HepG2 (cell line): ENCODE measurements around the gene CC2D1B. TPM values are rescaled to one million over a fixed set of nuclear protein-coding genes. Genes with fewer than 3 reads are reported as not detected.

Experiments
- ARID2 ChIP-seq: sonication (generic); formaldehyde crosslinking; IDR thresholded peaks from 2 replicates; pipeline ENCODE4 v1.8.1; 2022; ENCODE audit warnings: mild to moderate bottlenecking, missing genetic modification reagents, borderline replicate concordance
- ELF4 ChIP-seq: sonication (generic); formaldehyde crosslinking; IDR thresholded peaks from 2 replicates; pipeline ENCODE4 v1.5.0; 2020; ENCODE audit warnings: missing genetic modification reagents, mild to moderate bottlenecking, moderate library complexity, borderline replicate concordance
- ESRRA ChIP-seq: sonication (generic); formaldehyde crosslinking; IDR thresholded peaks from 2 replicates; pipeline ENCODE4 v1.5.1; 2020; ENCODE audit warnings: mild to moderate bottlenecking, low read depth, missing genetic modification reagents
- JUN ChIP-seq: sonication (generic); formaldehyde crosslinking; IDR thresholded peaks from 2 replicates; pipeline ENCODE4 v1.4.0; 2020; ENCODE audit warnings: mild to moderate bottlenecking, missing genetic modification reagents
- RELA ChIP-seq: sonication (generic); formaldehyde crosslinking; IDR thresholded peaks from 2 replicates; pipeline ENCODE4 v1.4.0; 2020; ENCODE audit warnings: missing genetic modification reagents
- SP4 ChIP-seq: sonication (generic); formaldehyde crosslinking; IDR thresholded peaks from 2 replicates; pipeline ENCODE4 v1.8.1; 2023; ENCODE audit warnings: mild to moderate bottlenecking, missing genetic modification reagents
- TFAP4 ChIP-seq: sonication (generic); IDR thresholded peaks from 2 replicates; pipeline ENCODE4 v1.6.1; 2016; ENCODE audit warnings: low read depth, borderline replicate concordance
- ZBTB20 ChIP-seq: sonication (generic); formaldehyde crosslinking; IDR thresholded peaks from 2 replicates; pipeline ENCODE4 v1.8.1; 2023; ENCODE audit warnings: missing genetic modification reagents, low read depth, mild to moderate bottlenecking, borderline replicate concordance
- ZNF263 ChIP-seq: sonication (generic); formaldehyde crosslinking; IDR thresholded peaks from 2 replicates; pipeline ENCODE4 v1.4.0; 2020; ENCODE audit warnings: missing genetic modification reagents
- polyA plus RNA-seq, 8 experiments: library from polyadenylated mRNA; depleted of rRNA in 3 of 8; stranded (reverse) in 7 of 8; unstranded in 1 of 8; fragments of >200 nt; fragmentation: Illumina TruSeq in 4 of 8; extraction: Trizol in 4 of 8; gene quantifications; 2 replicates each; pipeline versions ENCODE4 v1.2.1 to v1.2.3, GENCODE V29; 2011 to 2016; ENCODE audit warnings: low read depth in 4 of 8, missing spikeins in 1 of 8, mixed read lengths in 1 of 8; ENCODE audit not compliant: insufficient read depth in 1 of 8
- total RNA-seq, 5 experiments: library from RNA; depleted of rRNA; stranded (reverse); fragments of >200 nt; fragmentation: Illumina TruSeq; extraction: Trizol; gene quantifications; 2 replicates each; pipeline ENCODE4 v1.2.3, GENCODE V29; 2016; ENCODE audit warnings: low read depth in 1 of 5
- TF ChIP-seq, protein P1 (sequence below), 2 experiments: fragments of 450-650 bp in 1 of 2; sonication (generic) in 1 of 2; formaldehyde crosslinking in 1 of 2; IDR thresholded peaks; 2 replicates each; pipeline versions ENCODE4 v1.6.1 to v1.8.0; 2016 to 2022; ENCODE audit warnings: antibody characterized with exemption in 1 of 2, mild to moderate bottlenecking in 1 of 2, missing genetic modification reagents in 1 of 2
- TF ChIP-seq, protein P2 (sequence below): sonication (generic); formaldehyde crosslinking; IDR thresholded peaks from 2 replicates; pipeline ENCODE4 v1.4.0; 2020; ENCODE audit warnings: missing genetic modification reagents
- TF ChIP-seq, protein P3 (sequence below): sonication (generic); formaldehyde crosslinking; IDR thresholded peaks from 2 replicates; pipeline ENCODE4 v1.5.0; 2020; ENCODE audit warnings: mild to moderate bottlenecking, missing genetic modification reagents, moderate library complexity

Gene CC2D1B
- total and polyA plus RNA-seq, 2 of the 13 experiments (the other 11 are each of a cell fraction or from before 2014, with no cell fraction given) = 7.2 to 19.2 TPM

- TF ChIP-seq, protein P1, sequence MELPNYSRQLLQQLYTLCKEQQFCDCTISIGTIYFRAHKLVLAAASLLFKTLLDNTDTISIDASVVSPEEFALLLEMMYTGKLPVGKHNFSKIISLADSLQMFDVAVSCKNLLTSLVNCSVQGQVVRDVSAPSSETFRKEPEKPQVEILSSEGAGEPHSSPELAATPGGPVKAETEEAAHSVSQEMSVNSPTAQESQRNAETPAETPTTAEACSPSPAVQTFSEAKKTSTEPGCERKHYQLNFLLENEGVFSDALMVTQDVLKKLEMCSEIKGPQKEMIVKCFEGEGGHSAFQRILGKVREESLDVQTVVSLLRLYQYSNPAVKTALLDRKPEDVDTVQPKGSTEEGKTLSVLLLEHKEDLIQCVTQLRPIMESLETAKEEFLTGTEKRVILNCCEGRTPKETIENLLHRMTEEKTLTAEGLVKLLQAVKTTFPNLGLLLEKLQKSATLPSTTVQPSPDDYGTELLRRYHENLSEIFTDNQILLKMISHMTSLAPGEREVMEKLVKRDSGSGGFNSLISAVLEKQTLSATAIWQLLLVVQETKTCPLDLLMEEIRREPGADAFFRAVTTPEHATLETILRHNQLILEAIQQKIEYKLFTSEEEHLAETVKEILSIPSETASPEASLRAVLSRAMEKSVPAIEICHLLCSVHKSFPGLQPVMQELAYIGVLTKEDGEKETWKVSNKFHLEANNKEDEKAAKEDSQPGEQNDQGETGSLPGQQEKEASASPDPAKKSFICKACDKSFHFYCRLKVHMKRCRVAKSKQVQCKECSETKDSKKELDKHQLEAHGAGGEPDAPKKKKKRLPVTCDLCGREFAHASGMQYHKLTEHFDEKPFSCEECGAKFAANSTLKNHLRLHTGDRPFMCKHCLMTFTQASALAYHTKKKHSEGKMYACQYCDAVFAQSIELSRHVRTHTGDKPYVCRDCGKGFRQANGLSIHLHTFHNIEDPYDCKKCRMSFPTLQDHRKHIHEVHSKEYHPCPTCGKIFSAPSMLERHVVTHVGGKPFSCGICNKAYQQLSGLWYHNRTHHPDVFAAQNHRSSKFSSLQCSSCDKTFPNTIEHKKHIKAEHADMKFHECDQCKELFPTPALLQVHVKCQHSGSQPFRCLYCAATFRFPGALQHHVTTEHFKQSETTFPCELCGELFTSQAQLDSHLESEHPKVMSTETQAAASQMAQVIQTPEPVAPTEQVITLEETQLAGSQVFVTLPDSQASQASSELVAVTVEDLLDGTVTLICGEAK (IDR thresholded peaks at IDR 0.05) = no peak
- TF ChIP-seq, protein P1 (CRISPR knock-in tag; IDR thresholded peaks at IDR 0.05) = no peak; the same call in 1 of the 2 replicates
- TF ChIP-seq TFAP4 (peak; percentile 23; the same call in 1 of the 2 replicates), ZNF263 (CRISPR knock-in tag) (0 out of 2 replicates have a peak, but pooled peaks have one; percentile 38), ESRRA (CRISPR knock-in tag) (0 out of 2 replicates have a peak, but pooled peaks have one; percentile 6), ELF4 (CRISPR knock-in tag) (no peak), SP4 (CRISPR knock-in tag) (no peak), JUN (CRISPR knock-in tag) (no peak), ZBTB20 (CRISPR knock-in tag) (no peak), RELA (no peak), ARID2 (CRISPR knock-in tag) (0 out of 2 replicates have a peak, but pooled peaks have one; percentile 62)
- TF ChIP-seq, protein P2, sequence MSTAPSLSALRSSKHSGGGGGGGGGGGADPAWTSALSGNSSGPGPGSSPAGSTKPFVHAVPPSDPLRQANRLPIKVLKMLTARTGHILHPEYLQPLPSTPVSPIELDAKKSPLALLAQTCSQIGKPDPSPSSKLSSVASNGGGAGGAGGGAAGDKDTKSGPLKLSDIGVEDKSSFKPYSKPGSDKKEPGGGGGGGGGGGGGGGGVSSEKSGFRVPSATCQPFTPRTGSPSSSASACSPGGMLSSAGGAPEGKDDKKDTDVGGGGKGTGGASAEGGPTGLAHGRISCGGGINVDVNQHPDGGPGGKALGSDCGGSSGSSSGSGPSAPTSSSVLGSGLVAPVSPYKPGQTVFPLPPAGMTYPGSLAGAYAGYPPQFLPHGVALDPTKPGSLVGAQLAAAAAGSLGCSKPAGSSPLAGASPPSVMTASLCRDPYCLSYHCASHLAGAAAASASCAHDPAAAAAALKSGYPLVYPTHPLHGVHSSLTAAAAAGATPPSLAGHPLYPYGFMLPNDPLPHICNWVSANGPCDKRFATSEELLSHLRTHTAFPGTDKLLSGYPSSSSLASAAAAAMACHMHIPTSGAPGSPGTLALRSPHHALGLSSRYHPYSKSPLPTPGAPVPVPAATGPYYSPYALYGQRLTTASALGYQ (CRISPR knock-in tag) = no peak
- TF ChIP-seq, protein P3, sequence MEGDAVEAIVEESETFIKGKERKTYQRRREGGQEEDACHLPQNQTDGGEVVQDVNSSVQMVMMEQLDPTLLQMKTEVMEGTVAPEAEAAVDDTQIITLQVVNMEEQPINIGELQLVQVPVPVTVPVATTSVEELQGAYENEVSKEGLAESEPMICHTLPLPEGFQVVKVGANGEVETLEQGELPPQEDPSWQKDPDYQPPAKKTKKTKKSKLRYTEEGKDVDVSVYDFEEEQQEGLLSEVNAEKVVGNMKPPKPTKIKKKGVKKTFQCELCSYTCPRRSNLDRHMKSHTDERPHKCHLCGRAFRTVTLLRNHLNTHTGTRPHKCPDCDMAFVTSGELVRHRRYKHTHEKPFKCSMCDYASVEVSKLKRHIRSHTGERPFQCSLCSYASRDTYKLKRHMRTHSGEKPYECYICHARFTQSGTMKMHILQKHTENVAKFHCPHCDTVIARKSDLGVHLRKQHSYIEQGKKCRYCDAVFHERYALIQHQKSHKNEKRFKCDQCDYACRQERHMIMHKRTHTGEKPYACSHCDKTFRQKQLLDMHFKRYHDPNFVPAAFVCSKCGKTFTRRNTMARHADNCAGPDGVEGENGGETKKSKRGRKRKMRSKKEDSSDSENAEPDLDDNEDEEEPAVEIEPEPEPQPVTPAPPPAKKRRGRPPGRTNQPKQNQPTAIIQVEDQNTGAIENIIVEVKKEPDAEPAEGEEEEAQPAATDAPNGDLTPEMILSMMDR = no peak
These were observed 59.6 kb downstream of the CC2D1B start (continued) for GRCh38 chr1:52306227-52307006.
